VCaP (cell line): Measurements from ENCODE around the gene IQGAP3.
A peak's percentile ranks its signal among the peaks of the same experiment; 100 is the strongest.

ENCODE experiments used
- H3K27ac ChIP-seq: fragments of 450-650 bp; 2 replicates; pipeline ENCODE4 v1.5.1; 2017
- CTCF ChIP-seq: fragments of 450-650 bp; conservative IDR thresholded peaks from 2 replicates; pipeline ENCODE4 v1.5.1; 2017; ENCODE audit warnings: mild to moderate bottlenecking, moderate library complexity

The IQGAP3 gene

GRCh38 chr1:156481527-156481926, 90.8 kb downstream of the IQGAP3 start:
- H3K27ac ChIP-seq: no peak overlapping the region
- TF ChIP-seq CTCF: no peak

GRCh38 chr1:156480411-156481192, 91.8 kb downstream of the IQGAP3 start:
- H3K27ac ChIP-seq: no peak overlapping the region
- TF ChIP-seq CTCF: peak; percentile 60

GRCh38 chr1:156480016-156480370, 92.4 kb downstream of the IQGAP3 start:
- no peak overlapping the region for H3K27ac ChIP-seq
- no peak for TF ChIP-seq CTCF

- TF ChIP-seq CTCF: no peak
- H3K27ac ChIP-seq: no peak overlapping the region
Observed at GRCh38 chr1:156479093-156480015, 93.0 kb downstream of the IQGAP3 start.

GRCh38 chr1:156478250-156478627, 94.1 kb downstream of the IQGAP3 start:
- TF ChIP-seq CTCF: no peak
- no peak overlapping the region for H3K27ac ChIP-seq

- no peak for TF ChIP-seq CTCF
- H3K27ac ChIP-seq: peak overlapping the region; percentile 98; the same call in 1 of the 2 replicates
Observed at GRCh38 chr1:156477526-156478249, 94.7 kb downstream of the IQGAP3 start.
